ENCODE measurements around the gene CERK.

Gene CERK

GRCh38 chr22:46673662-46674236 lies 64.3 kb downstream of the CERK start:
- no peak for TF ChIP-seq CTCF (conservative IDR thresholded peaks at IDR 0.05)
- H3K27ac ChIP-seq: no peak overlapping the region

GRCh38 chr22:46673205-46673604 lies 64.8 kb downstream of the CERK start:
- H3K27ac ChIP-seq: no peak overlapping the region
- TF ChIP-seq CTCF (conservative IDR thresholded peaks at IDR 0.05): no peak

GRCh38 chr22:46672731-46673130 lies 65.3 kb downstream of the CERK start:
- no peak overlapping the region for H3K27ac ChIP-seq
- no peak for TF ChIP-seq CTCF (conservative IDR thresholded peaks at IDR 0.05)

GRCh38 chr22:46671824-46672432 lies 66.1 kb downstream of the CERK start:
- TF ChIP-seq CTCF (conservative IDR thresholded peaks at IDR 0.05): no peak
- H3K27ac ChIP-seq: no peak overlapping the region

- no peak overlapping the region for H3K27ac ChIP-seq
- no peak for TF ChIP-seq CTCF (conservative IDR thresholded peaks at IDR 0.05)
Observed at GRCh38 chr22:46669201-46669600, 68.9 kb downstream of the CERK start.

- no peak for TF ChIP-seq CTCF (conservative IDR thresholded peaks at IDR 0.05)
- H3K27ac ChIP-seq: no peak overlapping the region
Observed at GRCh38 chr22:46668116-46668515, 69.9 kb downstream of the CERK start.

GRCh38 chr22:46667245-46667623 lies 70.8 kb downstream of the CERK start:
- TF ChIP-seq CTCF (conservative IDR thresholded peaks at IDR 0.05): no peak
- H3K27ac ChIP-seq: no peak overlapping the region
